Lower leg skin (tissue), 3 donors: ENCODE results near the gene DNA2.

ENCODE experiments used
- CTCF ChIP-seq, 3 donors: fragments of 450-650 bp; IDR thresholded peaks; one replicate each; pipeline ENCODE4 v1.5.1; 2016; ENCODE audit warnings: antibody characterized with exemption in 3 of 3, mild to moderate bottlenecking in 3 of 3, moderate library complexity in 2 of 3
- POLR2A ChIP-seq, 2 donors: fragments of 450-650 bp; IDR thresholded peaks; one replicate each; pipeline ENCODE4 v1.6.1; 2016 to 2017; ENCODE audit warnings: antibody characterized with exemption in 2 of 2, mild to moderate bottlenecking in 1 of 2, moderate library complexity in 1 of 2

DNA sequence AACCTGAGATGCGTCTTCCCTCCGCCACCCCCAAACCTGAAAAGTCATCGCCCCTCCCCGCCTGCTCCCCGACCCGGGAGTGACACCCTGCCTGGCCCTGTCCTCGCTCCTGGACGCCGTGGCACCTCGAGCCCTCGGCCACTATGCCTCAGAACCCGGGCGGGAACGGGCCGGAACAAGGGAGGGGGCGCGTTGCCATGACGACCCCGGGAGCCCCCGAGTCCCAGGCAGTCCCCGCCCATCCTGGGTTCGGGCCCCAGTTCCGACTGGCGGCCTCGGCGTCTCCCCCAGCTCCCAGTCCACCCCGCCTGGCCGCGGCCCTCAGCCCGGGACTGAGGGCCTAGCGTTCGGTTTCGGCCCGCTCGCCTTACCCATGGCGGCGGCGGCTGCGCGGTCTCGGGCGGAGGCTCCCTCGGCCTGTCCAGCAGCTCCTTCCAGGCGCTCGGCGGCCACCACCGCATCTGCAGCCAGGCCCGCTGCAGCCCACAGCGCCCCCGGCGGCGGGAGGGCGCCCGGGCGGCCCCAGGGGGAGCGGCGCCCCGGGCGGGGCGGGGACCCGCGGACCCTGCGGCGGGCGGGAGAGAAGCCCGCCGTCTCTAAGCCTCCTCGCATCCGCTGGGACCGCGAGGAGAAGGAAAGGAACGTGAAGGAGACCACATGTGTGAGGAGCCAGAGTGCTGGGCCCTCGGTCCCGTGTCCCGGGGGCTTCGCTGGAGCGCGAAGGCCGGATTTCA, 64.8 kb downstream of the DNA2 start, which contains the start of gene RUFY2:
- TF ChIP-seq POLR2A (IDR thresholded peaks at IDR 0.05) (no peak), CTCF (IDR thresholded peaks at IDR 0.05) (no peak)
